ACC112 (cell line): ENCODE measurements around the gene LARP6.
"Not testable (repeated sequence)": the region's sequence is repeated elsewhere in the genome, so short reads cannot be mapped to it uniquely, and the experiment has no call there.

Source experiments
- H2AFZ ChIP-seq: fragments of 200-600 bp; sonication (generic); one replicate; pipeline ENCODE4 v1.6.0; 2017; ENCODE audit warnings: antibody characterized with exemption, low read length; ENCODE audit not compliant: unreplicated experiment
- H3K27ac ChIP-seq: fragments of 200-600 bp; sonication (generic); 2 replicates; pipeline ENCODE4 v1.5.1; 2014; ENCODE audit warnings: low read depth, mild to moderate bottlenecking, antibody characterized with exemption, low read length, moderate library complexity
- H3K27me3 ChIP-seq: fragments of 200-600 bp; sonication (generic); 2 replicates; pipeline ENCODE4 v1.6.1; 2014; ENCODE audit warnings: mild to moderate bottlenecking, antibody characterized with exemption, low read length, moderate library complexity, mixed read lengths; ENCODE audit not compliant: insufficient read depth
- H3K36me3 ChIP-seq: fragments of 200-600 bp; sonication (generic); 2 replicates; pipeline ENCODE4 v1.6.1; 2016; ENCODE audit warnings: mild to moderate bottlenecking, antibody characterized with exemption, low read length, moderate library complexity, mixed read lengths; ENCODE audit not compliant: insufficient read depth
- H3K4me1 ChIP-seq: fragments of 200-600 bp; sonication (generic); one replicate; pipeline ENCODE4 v1.6.1; 2016; ENCODE audit warnings: low read length, mixed read lengths; ENCODE audit not compliant: insufficient read depth, unreplicated experiment, control insufficient read depth
- H3K4me3 ChIP-seq: fragments of 200-600 bp; sonication (generic); 2 replicates; pipeline ENCODE4 v1.5.1; 2014; ENCODE audit warnings: mild to moderate bottlenecking, low read depth, low read length
- H3K79me2 ChIP-seq: fragments of 200-600 bp; sonication (generic); one replicate; pipeline ENCODE4 v1.6.0; 2016; ENCODE audit warnings: low read length; ENCODE audit not compliant: control insufficient read depth, unreplicated experiment, insufficient read depth

Gene LARP6

GRCh38 chr15:70829371-70830166, 24.4 kb downstream of the LARP6 start:
- H3K36me3 ChIP-seq: peaks cover 19% of the 10 kb centered on the region
- H2AFZ ChIP-seq: no peak overlapping the region
- peaks cover 5% of the 10 kb centered on the region for H3K79me2 ChIP-seq
- no peaks in the 10 kb centered on the region for H3K27me3 ChIP-seq
- H3K4me1 ChIP-seq: peaks cover 35% of the 10 kb centered on the region
- H3K27ac ChIP-seq: no peak overlapping the region
- H3K4me3 ChIP-seq: no peak overlapping the region

GRCh38 chr15:70827721-70828120, 26.2 kb downstream of the LARP6 start:
- Histone ChIP-seq H3K27ac (no peak overlapping the region), H3K36me3 (peaks cover 15% of the 10 kb centered on the region), H3K4me1 (peaks cover 17% of the 10 kb centered on the region), H2AFZ (no peak overlapping the region), H3K79me2 (peaks cover 5% of the 10 kb centered on the region), H3K27me3 (no peaks in the 10 kb centered on the region), H3K4me3 (no peak overlapping the region)

- peak overlapping the region; percentile 82 for H2AFZ ChIP-seq
- peaks cover 16% of the 10 kb centered on the region for H3K4me1 ChIP-seq
- H3K4me3 ChIP-seq: peak overlapping the region; percentile 42; the same call in 1 of the 2 replicates
- no peaks in the 10 kb centered on the region for H3K27me3 ChIP-seq
- no peaks in the 10 kb centered on the region for H3K79me2 ChIP-seq
- H3K36me3 ChIP-seq: peaks cover 4% of the 10 kb centered on the region
- peak overlapping the region; percentile 83 for H3K27ac ChIP-seq
Measured at GRCh38 chr15:70826634-70827033, 27.3 kb downstream of the LARP6 start.

GRCh38 chr15:70825841-70826240, 28.1 kb downstream of the LARP6 start:
- no peaks in the 10 kb centered on the region for H3K27me3 ChIP-seq
- no peak overlapping the region for H2AFZ ChIP-seq
- H3K79me2 ChIP-seq: no peaks in the 10 kb centered on the region
- no peaks in the 10 kb centered on the region for H3K36me3 ChIP-seq
- no peak overlapping the region for H3K4me3 ChIP-seq
- H3K4me1 ChIP-seq: peaks cover 16% of the 10 kb centered on the region
- H3K27ac ChIP-seq: peak overlapping the region; percentile 83

GRCh38 chr15:70823196-70823595, 30.8 kb downstream of the LARP6 start:
- Histone ChIP-seq H3K4me1 (peaks cover 16% of the 10 kb centered on the region), H3K27ac (no peak overlapping the region), H3K36me3 (no peaks in the 10 kb centered on the region), H3K27me3 (no peaks in the 10 kb centered on the region), H2AFZ (peak overlapping the region; percentile 69), H3K79me2 (no peaks in the 10 kb centered on the region), H3K4me3 (no peak overlapping the region)

- H2AFZ ChIP-seq: no peak overlapping the region
- H3K36me3 ChIP-seq: no peaks in the 10 kb centered on the region
- H3K27ac ChIP-seq: no peak overlapping the region
Measured at GRCh38 chr15:70820214-70820613, 33.7 kb downstream of the LARP6 start.

GRCh38 chr15:70818580-70818979, 35.4 kb downstream of the LARP6 start:
- no peaks in the 10 kb centered on the region for H3K4me1 ChIP-seq
- H3K4me3 ChIP-seq: no peak overlapping the region
- no peaks in the 10 kb centered on the region for H3K27me3 ChIP-seq
- no peaks in the 10 kb centered on the region for H3K79me2 ChIP-seq
- H3K27ac ChIP-seq: no peak overlapping the region
- no peaks in the 10 kb centered on the region for H3K36me3 ChIP-seq
- no peak overlapping the region for H2AFZ ChIP-seq

More at GRCh38 chr15:70820214-70820613, 33.7 kb downstream of the LARP6 start:
- peaks cover under 1% of the 10 kb centered on the region for H3K4me1 ChIP-seq
- H3K4me3 ChIP-seq: no peak overlapping the region
- no peaks in the 10 kb centered on the region for H3K79me2 ChIP-seq
- no peaks in the 10 kb centered on the region for H3K27me3 ChIP-seq

GRCh38 chr15:70817266-70817665, 36.7 kb downstream of the LARP6 start:
- Histone ChIP-seq H3K4me1 (no peaks in the 10 kb centered on the region), H2AFZ (no peak overlapping the region), H3K79me2 (no peaks in the 10 kb centered on the region), H3K27ac (no peak overlapping the region), H3K4me3 (no peak overlapping the region), H3K27me3 (no peaks in the 10 kb centered on the region), H3K36me3 (no peaks in the 10 kb centered on the region)

- no peaks in the 10 kb centered on the region for H3K27me3 ChIP-seq
- H3K27ac ChIP-seq: no peak overlapping the region
- no peaks in the 10 kb centered on the region for H3K36me3 ChIP-seq
- H2AFZ ChIP-seq: no peak overlapping the region
- peaks cover 6% of the 10 kb centered on the region for H3K4me1 ChIP-seq
- H3K4me3 ChIP-seq: no peak overlapping the region
- no peaks in the 10 kb centered on the region for H3K79me2 ChIP-seq
Measured at GRCh38 chr15:70815604-70816003, 38.4 kb downstream of the LARP6 start.

GRCh38 chr15:70815011-70815410, 38.9 kb downstream of the LARP6 start:
- not testable (repeated sequence) for H3K27ac ChIP-seq, H3K4me3 ChIP-seq, H2AFZ ChIP-seq, H3K79me2 ChIP-seq, H3K36me3 ChIP-seq, H3K4me1 ChIP-seq, H3K27me3 ChIP-seq

GRCh38 chr15:70812827-70813364, 41.1 kb downstream of the LARP6 start:
- Histone ChIP-seq H2AFZ (no peak overlapping the region), H3K27me3 (no peaks in the 10 kb centered on the region), H3K36me3 (no peaks in the 10 kb centered on the region), H3K27ac (no peak overlapping the region), H3K4me3 (no peak overlapping the region), H3K4me1 (peaks cover 6% of the 10 kb centered on the region), H3K79me2 (no peaks in the 10 kb centered on the region)
